Eye (tissue), 1 donor: ENCODE data around the gene ADARB2.
"Not testable (repeated sequence)": the region's sequence is repeated elsewhere in the genome, so short reads cannot be mapped to it uniquely, and the experiment has no call there.

ENCODE experiments used
- DNase-seq: peaks from one replicate; pipeline ENCODE4 v3.0.0-alpha.2; 2015

The ADARB2 gene

GRCh38 chr10:1267568-1267967 is 469.8 kb downstream of the ADARB2 start:
- no peak for DNase-seq

DNA sequence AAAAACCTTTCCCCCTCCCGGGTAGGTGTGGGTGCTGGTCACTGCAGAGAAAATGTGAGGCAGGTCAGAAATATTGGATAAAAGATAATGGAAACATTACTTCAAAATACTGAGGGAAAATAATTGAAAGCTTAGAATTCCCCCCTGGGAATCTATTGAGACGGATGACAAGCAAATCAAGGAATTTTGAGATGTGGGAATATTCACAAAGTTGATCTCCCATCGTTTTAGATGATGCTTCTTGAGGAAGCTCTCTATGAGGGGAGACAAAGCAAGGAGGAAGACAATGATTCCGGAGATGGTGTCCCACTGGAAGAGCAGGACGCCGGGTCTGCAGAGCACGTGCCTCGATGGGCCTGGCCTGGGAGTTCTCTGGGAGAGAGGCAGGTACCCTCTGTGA is 470.2 kb downstream of the ADARB2 start:
- DNase-seq: no peak

- DNase-seq: no peak
These were observed 471.1 kb downstream of the ADARB2 start for GRCh38 chr10:1266033-1266802.

DNA sequence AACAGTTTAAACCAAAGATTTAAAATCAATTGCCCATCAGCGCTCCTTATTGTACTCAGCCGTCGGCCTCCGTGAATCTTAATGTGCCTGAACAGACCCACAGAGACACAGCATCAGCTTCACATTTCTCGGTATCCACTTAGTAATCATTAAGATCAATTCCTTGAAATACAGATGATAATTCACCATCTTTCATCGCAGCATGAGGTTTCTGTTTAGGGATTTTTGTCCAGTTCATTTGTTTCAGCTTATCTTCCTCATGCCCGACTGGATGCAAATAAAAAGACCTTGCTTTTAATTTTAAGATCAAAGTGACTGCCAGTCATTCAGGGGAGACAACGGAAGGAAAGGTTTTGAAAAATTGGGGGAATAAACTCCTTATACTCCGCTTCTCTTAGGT is 473.3 kb downstream of the ADARB2 start:
- peak; percentile 81 for DNase-seq

GRCh38 chr10:1257274-1257673 is 480.1 kb downstream of the ADARB2 start:
- no peak for DNase-seq

DNA sequence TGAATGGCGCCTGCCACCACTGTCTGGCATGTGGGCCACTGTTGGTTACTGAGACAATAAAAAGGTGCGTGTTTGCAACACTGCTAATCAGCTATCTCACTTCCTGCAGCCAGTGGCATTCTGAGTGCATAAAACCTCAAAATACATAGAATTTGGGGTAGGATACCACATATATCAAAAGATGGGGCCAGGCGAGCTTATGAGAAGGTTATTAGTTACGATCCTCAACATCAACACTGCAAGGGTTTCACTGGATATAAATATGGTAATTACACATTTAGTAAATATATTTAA is 480.9 kb downstream of the ADARB2 start:
- no peak for DNase-seq

DNA sequence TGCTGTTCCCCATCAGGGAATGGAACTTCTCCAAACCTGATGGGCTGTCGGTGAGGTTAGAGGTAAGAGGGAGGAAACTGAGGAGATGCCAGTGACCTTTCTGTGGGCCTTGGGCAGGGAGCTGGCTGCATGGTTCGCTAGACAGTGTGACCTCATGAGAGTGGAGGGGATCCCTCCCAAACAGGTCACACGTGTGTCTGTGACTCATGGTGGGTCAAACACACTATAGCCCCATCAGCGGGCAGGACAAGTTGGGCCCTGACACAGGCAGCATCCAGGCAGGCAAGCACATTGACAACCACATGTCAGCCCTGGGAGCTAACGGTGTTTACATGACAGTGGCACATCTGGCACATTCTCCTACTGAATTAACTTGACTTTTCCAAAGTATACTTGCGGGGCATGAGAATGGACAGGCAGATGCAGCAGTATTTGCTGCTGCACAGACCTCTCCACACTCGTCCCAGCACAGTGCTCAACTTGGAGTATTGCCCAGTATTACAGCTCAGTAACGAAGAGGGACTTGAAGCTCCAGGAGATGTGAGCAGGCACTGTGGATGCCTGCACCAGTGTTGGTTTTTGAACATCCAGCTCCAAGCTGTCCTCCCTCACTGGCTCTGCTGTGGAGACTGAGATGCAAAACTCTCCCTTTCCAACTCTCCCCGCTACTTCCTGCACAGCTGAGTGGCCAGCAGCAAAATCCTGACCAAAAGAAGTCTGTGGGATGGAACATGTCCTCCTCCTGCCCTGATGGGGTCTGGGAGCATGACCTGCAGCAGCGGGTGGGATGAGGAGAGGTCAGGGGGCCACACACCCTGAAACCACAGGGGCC is 481.5 kb downstream of the ADARB2 start:
- DNase-seq: no peak

DNA sequence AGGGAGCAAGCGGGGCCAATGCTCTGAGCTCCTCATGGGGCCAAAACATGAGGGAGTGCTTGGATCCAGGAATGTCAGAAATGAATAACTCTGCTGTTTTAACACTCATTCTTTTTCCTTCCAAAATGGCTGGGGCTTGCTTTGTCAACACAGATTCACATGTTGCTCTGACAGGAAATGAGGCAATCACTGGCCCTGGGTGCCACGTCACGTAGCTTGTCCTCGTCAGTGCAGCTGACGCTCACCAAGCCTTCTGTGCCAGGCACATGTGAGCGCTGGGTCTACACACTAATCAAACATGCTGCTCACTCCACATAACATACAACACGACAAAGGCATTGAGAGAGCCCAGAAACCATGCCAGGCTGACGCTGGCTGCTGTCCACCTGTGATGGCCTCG is 482.2 kb downstream of the ADARB2 start:
- no peak for DNase-seq

DNA sequence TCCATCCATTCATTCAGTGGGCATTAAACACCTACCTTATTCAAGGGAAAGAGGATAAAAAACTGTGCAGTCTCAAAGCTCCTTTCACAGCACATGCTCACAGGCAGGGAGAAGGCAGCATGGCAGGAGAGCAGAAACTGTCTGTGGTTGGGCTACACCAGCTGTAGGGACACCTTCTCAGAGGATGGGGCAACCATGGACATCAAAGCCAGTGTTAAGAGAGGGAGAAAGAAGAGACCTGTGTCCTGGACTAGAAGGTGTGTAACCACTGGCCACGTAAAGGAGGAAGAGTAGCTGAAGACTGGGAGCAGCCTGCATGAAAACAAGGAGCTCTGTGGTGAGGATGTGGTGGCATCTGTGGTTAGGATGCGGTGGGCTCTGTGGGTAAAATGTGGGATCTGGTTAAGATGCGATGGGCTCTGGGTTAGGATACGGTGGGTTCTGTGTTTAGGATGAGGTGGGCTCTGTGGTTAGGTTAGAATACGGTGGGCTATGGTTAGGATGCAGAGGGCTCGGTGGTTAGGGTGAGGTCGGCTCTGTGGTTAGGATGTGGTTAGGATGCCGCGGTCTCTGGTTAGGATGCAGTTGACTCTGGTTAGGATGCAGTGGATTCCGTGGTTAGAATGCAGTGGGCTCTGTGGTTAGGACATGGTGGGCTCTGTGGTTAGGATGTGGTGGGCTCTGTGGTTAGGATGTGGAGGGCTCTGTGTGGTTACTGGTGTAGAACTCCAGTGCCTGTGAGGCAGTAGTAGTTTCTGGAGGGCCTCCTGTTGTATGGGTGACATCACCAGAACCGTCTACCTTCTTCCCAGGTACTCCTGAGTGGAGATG is 483.6 kb downstream of the ADARB2 start:
- DNase-seq: no peak

DNA sequence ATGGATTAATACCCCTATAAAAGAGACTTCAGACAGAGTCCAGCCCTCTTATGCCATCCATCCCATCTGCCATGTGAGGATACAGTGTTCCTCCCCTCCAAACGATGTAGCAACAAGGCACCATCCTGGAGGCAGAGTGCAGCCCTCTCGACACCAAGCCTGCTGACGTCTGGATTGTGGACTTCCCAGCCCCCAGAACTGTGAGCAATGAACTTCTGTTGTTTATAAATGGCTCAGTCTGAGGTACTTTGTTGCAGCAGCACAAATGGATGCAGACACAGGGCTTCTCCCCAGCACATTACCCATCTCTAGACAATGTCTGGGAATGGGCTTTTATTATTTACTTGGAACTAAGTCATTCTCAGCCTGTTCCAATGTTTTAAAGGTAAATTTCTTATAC is 485.6 kb downstream of the ADARB2 start:
- DNase-seq: no peak

- peak; percentile 38 for DNase-seq
These were observed 488.0 kb downstream of the ADARB2 start for GRCh38 chr10:1249142-1249920.

DNA sequence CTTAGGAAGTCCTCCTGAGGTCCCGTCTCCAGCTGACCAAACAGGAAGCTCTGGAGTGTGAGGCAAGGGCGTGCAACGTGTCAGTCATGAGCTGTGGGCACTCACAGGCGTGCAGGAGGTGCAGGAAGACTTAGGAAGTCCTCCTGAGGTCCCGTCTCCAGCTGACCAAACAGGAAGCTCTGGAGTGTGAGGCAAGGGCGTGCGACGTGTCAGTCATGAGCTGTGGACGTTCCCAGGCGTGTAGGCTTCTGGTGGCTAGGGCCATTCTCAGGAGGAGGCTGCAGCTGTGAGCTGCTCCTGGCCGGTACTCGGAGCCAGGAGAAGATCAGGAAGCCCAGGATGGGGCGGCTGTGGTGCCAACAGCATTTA is 489.1 kb downstream of the ADARB2 start:
- DNase-seq: not testable (repeated sequence)

- DNase-seq: no peak
These were observed 489.6 kb downstream of the ADARB2 start for GRCh38 chr10:1247598-1248261.

DNA sequence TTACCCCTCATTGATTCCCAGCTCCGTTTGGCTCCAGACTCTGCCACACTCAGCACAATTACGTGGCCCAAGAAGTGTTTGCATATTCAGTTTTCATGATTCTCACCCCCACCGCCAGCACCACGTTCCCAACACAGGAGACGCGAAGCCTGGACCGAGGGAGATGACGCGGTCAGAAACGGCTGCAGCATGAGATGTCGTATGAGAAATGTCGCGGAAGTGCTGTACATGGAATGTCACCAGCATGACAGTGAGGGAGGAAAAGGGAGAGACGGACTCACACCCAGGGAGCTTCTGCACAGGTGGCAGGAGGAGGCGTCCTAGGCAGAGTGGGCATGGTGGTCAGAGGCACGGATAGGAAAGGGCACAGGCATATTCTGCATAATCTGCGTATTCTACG is 492.8 kb downstream of the ADARB2 start:
- no peak for DNase-seq

DNA sequence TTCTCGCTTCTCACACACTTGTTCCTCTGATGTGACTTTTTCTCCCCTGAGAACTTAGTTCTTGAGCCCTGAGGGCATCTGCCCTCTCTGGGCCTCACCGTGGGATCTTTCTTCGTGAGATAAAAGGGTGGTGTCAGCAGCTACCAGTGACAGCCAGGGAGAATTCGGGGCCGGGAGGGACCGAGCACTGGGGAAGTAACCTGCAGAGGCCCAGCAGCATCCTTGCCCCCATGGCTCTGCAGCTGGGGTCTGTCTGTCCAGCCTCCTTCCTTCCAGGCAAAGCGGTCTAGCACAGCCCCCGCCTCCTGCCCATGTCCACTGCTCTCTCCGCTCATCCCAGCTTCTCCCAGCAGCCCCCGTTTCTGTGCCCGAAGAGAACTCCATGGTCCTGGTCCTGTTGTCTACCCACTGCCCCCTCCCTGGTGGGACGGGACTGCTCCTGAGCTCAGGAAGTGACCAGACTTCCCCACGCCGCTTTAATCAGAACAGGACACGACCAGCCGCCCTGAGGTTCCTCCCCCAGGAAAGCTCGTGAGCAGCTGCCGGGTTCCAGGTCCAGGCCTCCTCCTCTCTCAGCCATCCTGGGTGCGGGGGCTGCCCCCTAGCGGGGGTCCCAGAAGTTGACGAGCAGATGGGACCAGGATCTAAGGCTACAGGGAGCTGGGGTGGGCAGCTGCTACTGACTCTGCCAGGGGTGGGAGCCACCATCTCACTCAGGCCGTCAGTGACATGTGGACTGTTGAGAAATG is 493.7 kb downstream of the ADARB2 start:
- no peak for DNase-seq

GRCh38 chr10:1242975-1243374 is 494.4 kb downstream of the ADARB2 start:
- DNase-seq: no peak

DNA sequence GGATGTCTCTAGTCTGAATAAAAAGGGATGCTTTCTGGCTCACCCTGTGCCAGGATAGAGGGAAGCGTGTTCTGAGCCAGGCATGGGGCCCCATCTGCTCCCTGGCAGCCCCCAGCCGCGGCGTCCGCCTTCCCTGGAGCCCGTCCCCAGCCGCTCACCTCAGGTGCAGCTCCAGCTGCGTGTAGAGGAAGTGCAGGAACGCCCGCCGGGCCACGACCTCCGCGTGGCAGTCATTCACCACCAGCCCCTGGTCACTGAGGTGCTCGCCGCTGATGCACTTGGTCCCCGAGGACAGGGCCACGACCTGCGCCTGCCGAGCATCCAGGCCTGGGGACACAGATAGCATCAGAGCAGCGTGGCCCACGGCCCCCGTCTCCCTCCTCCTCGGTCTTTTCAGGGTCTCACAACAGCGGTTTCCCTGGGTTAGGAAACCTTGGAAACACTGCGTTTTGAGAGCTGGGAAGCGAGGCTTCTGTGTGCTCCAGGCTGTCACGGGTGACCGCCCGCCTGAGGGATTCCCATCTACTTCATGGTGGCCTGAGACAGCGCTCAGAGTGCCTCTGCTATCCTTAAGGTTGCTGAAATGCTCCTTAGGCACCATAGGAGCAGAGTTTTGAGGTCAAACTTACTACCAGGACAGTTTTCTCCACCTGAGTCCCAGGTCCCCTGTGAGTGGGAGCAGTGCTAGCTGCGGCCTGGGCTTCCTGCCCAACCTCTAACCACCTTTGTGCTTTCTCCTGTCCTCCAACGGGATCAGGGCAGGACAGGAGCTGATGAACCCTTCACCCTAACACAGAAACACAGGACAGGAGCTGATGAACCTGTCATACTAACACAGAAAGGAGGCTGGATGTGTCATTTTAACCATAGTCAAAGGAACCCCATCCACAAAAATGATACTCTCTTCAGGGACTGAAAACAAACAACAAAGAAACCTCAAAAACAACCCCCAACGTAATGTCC is 495.1 kb downstream of the ADARB2 start:
- no peak for DNase-seq

GRCh38 chr10:1241322-1241890 is 495.9 kb downstream of the ADARB2 start:
- no peak for DNase-seq

GRCh38 chr10:1240341-1240775 is 497.0 kb downstream of the ADARB2 start:
- DNase-seq: no peak

- DNase-seq: no peak
These were observed 504.3 kb downstream of the ADARB2 start for GRCh38 chr10:1233031-1233430.
